ENCODE results near the gene RPS19BP1. TPM values are rescaled to one million over a fixed set of nuclear protein-coding genes. Genes with fewer than 3 reads are reported as not detected.

Gene RPS19BP1
- polyA plus RNA-seq, 1 of the 3 experiments (the other 2 are of a cell fraction), result 97.2 TPM

DNA sequence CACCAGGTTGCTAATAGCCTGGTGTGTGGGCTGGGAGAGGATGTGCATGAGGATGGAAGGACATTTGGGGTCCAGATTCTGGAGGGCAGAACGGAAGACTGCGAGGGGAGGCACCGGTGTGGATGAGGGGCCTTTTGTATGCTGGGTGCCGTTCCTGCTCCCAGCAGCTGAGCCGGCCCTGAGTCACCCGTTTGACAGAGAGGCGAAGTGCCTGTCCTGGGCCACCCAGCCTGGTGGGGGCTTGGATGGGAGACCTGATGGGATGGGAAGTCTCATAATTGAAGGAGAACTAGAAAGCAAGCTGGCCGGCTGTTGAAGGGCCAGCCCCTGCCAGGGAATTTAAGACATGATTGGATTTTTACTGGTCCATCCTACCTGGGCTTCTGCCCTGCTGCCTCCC, 48.8 kb upstream of the RPS19BP1 start:
- Histone ChIP-seq H3K9me2 (no peaks in the 10 kb centered on the region), H3K36me3 (replicated peaks in 1 of 2; ENCODE audit: control insufficient read depth in 1 of 2, insufficient read depth in 2 of 2, low read length in 1 of 2) (no peaks in the 10 kb centered on the region), H3K4me1 (ENCODE audit: control insufficient read depth in 1 of 2, insufficient read depth in 2 of 2, low read depth in 1 of 2, low read length in 1 of 2) (no peaks in the 10 kb centered on the region; a peak in 1 of 4 replicates), H3K9ac (no peak overlapping the region), H3F3A (replicated peaks; ENCODE audit: insufficient read depth) (no peaks in the 10 kb centered on the region), H3K27me3 (ENCODE audit: insufficient read depth) (no peaks in the 10 kb centered on the region), H3K4me2 (no peak overlapping the region), H3K4me3 (ENCODE audit: low read depth in 2 of 2, low read length in 1 of 2) (no peak overlapping the region), H2AFZ (ENCODE audit: low read depth) (no peak overlapping the region), H3K27ac (ENCODE audit: low read depth in 2 of 2, low read length in 1 of 2) (no peak overlapping the region), H4K20me1 (ENCODE audit: insufficient read depth) (no peaks in the 10 kb centered on the region), H3K79me2 (ENCODE audit: insufficient read depth) (no peaks in the 10 kb centered on the region), H3K9me3 (no peaks in the 10 kb centered on the region)
- CTCF ChIA-PET, result no interaction called here
- POLR2A ChIA-PET, result no interaction called here
- DNase-seq, result no peak
- TF ChIP-seq SMC3 (IDR thresholded peaks at IDR 0.05; ENCODE audit: low read depth, low read length), result no peak
- TF ChIP-seq RAD21 (IDR thresholded peaks at IDR 0.05; ENCODE audit: low read length), result no peak
- no peak for TF ChIP-seq FOSL2 (IDR thresholded peaks at IDR 0.05; ENCODE audit: borderline replicate concordance, low read depth)
- TF ChIP-seq EZH2phosphoT487 (IDR thresholded peaks at IDR 0.05; ENCODE audit: borderline replicate concordance, low read depth), result no peak
- TF ChIP-seq, protein P1, sequence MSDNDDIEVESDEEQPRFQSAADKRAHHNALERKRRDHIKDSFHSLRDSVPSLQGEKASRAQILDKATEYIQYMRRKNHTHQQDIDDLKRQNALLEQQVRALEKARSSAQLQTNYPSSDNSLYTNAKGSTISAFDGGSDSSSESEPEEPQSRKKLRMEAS (IDR thresholded peaks at IDR 0.05; ENCODE audit: low read depth), result no peak
- no peak for TF ChIP-seq POLR2AphosphoS5 (IDR thresholded peaks at IDR 0.05; ENCODE audit: low read depth, low read length)
- TF ChIP-seq MEF2A (IDR thresholded peaks at IDR 0.05; ENCODE audit: borderline replicate concordance, low read depth), result no peak
- TF ChIP-seq YY1 (IDR thresholded peaks at IDR 0.05; ENCODE audit: low read depth), result no peak
- TF ChIP-seq MXI1 (IDR thresholded peaks at IDR 0.05; ENCODE audit: low read depth, low read length), result no peak
- no peak for TF ChIP-seq TCF12 (IDR thresholded peaks at IDR 0.05)
- no peak for TF ChIP-seq RXRA (IDR thresholded peaks at IDR 0.05; ENCODE audit: borderline replicate concordance, low read depth)
- TF ChIP-seq, protein P2, sequence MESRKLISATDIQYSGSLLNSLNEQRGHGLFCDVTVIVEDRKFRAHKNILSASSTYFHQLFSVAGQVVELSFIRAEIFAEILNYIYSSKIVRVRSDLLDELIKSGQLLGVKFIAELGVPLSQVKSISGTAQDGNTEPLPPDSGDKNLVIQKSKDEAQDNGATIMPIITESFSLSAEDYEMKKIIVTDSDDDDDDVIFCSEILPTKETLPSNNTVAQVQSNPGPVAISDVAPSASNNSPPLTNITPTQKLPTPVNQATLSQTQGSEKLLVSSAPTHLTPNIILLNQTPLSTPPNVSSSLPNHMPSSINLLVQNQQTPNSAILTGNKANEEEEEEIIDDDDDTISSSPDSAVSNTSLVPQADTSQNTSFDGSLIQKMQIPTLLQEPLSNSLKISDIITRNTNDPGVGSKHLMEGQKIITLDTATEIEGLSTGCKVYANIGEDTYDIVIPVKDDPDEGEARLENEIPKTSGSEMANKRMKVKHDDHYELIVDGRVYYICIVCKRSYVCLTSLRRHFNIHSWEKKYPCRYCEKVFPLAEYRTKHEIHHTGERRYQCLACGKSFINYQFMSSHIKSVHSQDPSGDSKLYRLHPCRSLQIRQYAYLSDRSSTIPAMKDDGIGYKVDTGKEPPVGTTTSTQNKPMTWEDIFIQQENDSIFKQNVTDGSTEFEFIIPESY (IDR thresholded peaks at IDR 0.05; ENCODE audit: borderline replicate concordance, low read depth), result no peak
- no peak for TF ChIP-seq TAF1 (IDR thresholded peaks at IDR 0.05; ENCODE audit: borderline replicate concordance, low read depth, low read length)
- TF ChIP-seq ELF1 (IDR thresholded peaks at IDR 0.05), result no peak
- TF ChIP-seq, protein P3, sequence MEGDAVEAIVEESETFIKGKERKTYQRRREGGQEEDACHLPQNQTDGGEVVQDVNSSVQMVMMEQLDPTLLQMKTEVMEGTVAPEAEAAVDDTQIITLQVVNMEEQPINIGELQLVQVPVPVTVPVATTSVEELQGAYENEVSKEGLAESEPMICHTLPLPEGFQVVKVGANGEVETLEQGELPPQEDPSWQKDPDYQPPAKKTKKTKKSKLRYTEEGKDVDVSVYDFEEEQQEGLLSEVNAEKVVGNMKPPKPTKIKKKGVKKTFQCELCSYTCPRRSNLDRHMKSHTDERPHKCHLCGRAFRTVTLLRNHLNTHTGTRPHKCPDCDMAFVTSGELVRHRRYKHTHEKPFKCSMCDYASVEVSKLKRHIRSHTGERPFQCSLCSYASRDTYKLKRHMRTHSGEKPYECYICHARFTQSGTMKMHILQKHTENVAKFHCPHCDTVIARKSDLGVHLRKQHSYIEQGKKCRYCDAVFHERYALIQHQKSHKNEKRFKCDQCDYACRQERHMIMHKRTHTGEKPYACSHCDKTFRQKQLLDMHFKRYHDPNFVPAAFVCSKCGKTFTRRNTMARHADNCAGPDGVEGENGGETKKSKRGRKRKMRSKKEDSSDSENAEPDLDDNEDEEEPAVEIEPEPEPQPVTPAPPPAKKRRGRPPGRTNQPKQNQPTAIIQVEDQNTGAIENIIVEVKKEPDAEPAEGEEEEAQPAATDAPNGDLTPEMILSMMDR (IDR thresholded peaks at IDR 0.05), result no peak
- no peak for TF ChIP-seq EP300 (IDR thresholded peaks at IDR 0.05; ENCODE audit: borderline replicate concordance in 1 of 2, low read depth in 1 of 2, low read length in 1 of 2)
- no peak for TF ChIP-seq PBX3 (IDR thresholded peaks at IDR 0.05)
- no CpG with 5 or more reads among the region's 8 CpGs for WGBS (ENCODE audit: low lambda C conversion rate)

Data from SK-N-SH (cell line).